BJ (cell line): ENCODE results near the gene CPSF4. TPM values are rescaled to one million over a fixed set of nuclear protein-coding genes. Genes with fewer than 3 reads are reported as not detected.

Experiments used
- CTCF ChIA-PET: fragments of 350-600 bp; formaldehyde crosslinking; extraction: SDS; loops from one replicate; lab custom pipeline; 2021; ENCODE audit warnings: antibody characterized with exemption, inconsistent platforms; lab: Yijun Ruan, JAX
- POLR2A ChIA-PET: fragments of 300-600 bp; sonication (Branson Sonifier 250); formaldehyde crosslinking; extraction: SDS; loops from one replicate; lab custom pipeline; 2021; ENCODE audit warnings: antibody characterized with exemption; lab: Charles Lee
- DNase-seq: peaks from one replicate; pipeline ENCODE4 v3.0.0-alpha.2; 2011; ENCODE audit warnings: low read depth
- H3K27me3 ChIP-seq: 2 replicates; pipeline ENCODE4 v1.6.0; 2011; ENCODE audit warnings: low read length; ENCODE audit not compliant: control insufficient read depth, insufficient read depth
- H3K36me3 ChIP-seq: 2 replicates; pipeline ENCODE4 v1.5.1; 2011; ENCODE audit warnings: low read length; ENCODE audit not compliant: control insufficient read depth, insufficient read depth
- H3K4me3 ChIP-seq: 2 replicates; pipeline ENCODE4 v1.5.1; 2011; ENCODE audit warnings: low read depth, mild to moderate bottlenecking, control low read depth, low read length
- polyA minus RNA-seq: library from RNA; depleted of rRNA, polyadenylated mRNA; stranded (reverse); fragments of >200 nt; gene quantifications from 2 replicates; pipeline ENCODE4 v1.2.3, GENCODE V29; 2011; rRNA and poly(A)+ RNA removed
- polyA plus RNA-seq: library from polyadenylated mRNA; depleted of rRNA; stranded (reverse); fragments of >200 nt; gene quantifications from 2 replicates; pipeline ENCODE4 v1.2.3, GENCODE V29; 2011; rRNA removed
- TF ChIP-seq, protein P1 (sequence below): IDR thresholded peaks from 2 replicates; pipeline ENCODE4 v1.5.1; 2011; ENCODE audit warnings: low read depth, mild to moderate bottlenecking, control low read depth, inconsistent platforms, low read length, moderate library complexity; ENCODE audit not compliant: insufficient read depth

CPSF4 gene
- polyA plus RNA-seq, result 33.6 and 40.1 TPM in 2 replicates
- polyA minus RNA-seq, result 27.6 and 47.2 TPM in 2 replicates

DNA sequence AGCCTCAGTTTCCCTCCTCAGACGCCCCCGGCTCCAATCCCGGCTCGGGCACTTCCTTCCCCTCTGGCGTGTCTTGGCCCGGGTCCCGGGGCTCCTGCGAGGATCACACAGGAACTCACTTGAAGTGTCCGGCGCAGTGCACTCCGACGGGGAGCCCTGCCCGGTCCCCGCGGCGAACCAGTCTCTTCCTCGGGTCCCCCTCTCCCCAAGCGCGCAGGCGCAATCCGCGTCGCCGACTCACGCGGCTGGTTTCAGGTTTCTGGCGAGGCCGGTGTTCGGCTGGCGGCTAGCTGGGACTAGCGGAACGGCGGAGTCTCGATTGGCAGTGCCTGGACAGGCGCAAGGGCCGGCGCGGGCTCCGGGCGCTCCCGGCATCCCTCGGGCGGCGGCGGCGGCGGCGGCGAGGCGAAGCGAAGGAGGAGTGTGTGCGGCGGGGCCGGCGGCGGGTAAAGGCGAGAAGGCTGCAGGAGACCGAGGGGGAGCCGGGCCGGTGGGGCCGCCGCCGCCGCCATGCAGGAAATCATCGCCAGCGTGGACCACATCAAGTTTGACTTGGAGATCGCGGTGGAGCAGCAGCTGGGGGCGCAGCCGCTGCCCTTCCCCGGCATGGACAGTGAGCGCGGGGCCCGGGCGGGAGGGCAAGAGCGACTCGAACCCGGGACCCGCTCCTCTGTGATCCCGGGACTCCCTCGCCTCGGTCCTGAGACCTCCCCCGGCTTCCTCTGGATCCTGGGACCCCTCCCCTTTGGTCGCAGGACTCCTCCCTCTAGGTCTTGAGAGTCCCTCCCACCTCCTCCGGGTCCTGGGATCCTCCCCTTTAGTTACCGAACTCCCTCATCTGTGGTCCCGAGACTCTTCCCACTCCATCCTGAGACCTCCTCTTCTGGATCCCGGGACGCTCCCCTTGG, at the start of gene CPSF4, which contains the start of gene PTCD1:
Gene CPSF4 (plus strand): TSS at position 371 of the 908 bp plus-strand sequence. CDS start 140 bp downstream, at position 511.
Gene PTCD1 (minus strand): TSS at position 226 of the 908 bp plus-strand sequence. CDS start 3,556 bp downstream, outside the sequence.
- ChIA-PET POLR2A (interaction anchor here (0.6 to 1.0 kb wide), 2 partner anchors 30 to 480 kb away, joined by 3 read pairs; partner anchors contain the start of genes BUD31 and PDAP1), CTCF (interaction anchor here (2.2 kb wide), 1 partner anchor 23 kb away, joined by 7 read pairs; no protein-coding TSS in a partner anchor)
- peak; percentile 73 for DNase-seq
- Histone ChIP-seq H3K4me3 (peak within 1 kb of the TSS; percentile 88), H3K27me3 (no peaks in the 10 kb centered on the region), H3K36me3 (peaks cover 6% of the 10 kb centered on the region)
- TF ChIP-seq, protein P1, sequence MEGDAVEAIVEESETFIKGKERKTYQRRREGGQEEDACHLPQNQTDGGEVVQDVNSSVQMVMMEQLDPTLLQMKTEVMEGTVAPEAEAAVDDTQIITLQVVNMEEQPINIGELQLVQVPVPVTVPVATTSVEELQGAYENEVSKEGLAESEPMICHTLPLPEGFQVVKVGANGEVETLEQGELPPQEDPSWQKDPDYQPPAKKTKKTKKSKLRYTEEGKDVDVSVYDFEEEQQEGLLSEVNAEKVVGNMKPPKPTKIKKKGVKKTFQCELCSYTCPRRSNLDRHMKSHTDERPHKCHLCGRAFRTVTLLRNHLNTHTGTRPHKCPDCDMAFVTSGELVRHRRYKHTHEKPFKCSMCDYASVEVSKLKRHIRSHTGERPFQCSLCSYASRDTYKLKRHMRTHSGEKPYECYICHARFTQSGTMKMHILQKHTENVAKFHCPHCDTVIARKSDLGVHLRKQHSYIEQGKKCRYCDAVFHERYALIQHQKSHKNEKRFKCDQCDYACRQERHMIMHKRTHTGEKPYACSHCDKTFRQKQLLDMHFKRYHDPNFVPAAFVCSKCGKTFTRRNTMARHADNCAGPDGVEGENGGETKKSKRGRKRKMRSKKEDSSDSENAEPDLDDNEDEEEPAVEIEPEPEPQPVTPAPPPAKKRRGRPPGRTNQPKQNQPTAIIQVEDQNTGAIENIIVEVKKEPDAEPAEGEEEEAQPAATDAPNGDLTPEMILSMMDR, result no peak

DNA sequence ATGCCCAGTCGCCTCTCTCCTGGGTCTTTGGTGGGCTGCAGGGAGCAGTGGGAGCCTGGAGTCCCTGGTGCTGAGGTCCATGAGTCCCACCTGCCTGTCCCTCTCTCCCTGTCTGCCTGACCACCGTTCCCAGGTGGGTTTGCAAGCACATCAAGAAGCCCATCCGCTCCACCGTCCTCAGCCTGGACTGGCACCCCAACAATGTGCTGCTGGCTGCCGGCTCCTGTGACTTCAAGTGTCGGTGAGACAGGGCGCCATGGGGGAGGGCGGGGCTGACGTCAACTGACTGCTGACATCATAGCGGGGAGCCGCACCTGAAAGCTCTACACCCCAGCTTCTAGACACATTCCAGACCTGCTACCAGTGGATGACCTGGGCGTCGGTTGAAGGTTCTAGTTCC, 49.0 kb upstream of the CPSF4 start:
- H3K27me3 ChIP-seq, result no peaks in the 10 kb centered on the region
- TF ChIP-seq, protein P1, result no peak
- no peak for DNase-seq
- H3K4me3 ChIP-seq, result no peak overlapping the region
- ChIA-PET CTCF (interaction anchor here (0.6 to 0.7 kb wide), 3 partner anchors 10 to 558 kb away, joined by 3 to 4 read pairs (median 3); no protein-coding TSS in a partner anchor), POLR2A (interaction anchor here (0.7 kb wide), 1 partner anchor 49 kb away, joined by 3 read pairs; no protein-coding TSS in a partner anchor)
- peaks cover 41% of the 10 kb centered on the region for H3K36me3 ChIP-seq

DNA sequence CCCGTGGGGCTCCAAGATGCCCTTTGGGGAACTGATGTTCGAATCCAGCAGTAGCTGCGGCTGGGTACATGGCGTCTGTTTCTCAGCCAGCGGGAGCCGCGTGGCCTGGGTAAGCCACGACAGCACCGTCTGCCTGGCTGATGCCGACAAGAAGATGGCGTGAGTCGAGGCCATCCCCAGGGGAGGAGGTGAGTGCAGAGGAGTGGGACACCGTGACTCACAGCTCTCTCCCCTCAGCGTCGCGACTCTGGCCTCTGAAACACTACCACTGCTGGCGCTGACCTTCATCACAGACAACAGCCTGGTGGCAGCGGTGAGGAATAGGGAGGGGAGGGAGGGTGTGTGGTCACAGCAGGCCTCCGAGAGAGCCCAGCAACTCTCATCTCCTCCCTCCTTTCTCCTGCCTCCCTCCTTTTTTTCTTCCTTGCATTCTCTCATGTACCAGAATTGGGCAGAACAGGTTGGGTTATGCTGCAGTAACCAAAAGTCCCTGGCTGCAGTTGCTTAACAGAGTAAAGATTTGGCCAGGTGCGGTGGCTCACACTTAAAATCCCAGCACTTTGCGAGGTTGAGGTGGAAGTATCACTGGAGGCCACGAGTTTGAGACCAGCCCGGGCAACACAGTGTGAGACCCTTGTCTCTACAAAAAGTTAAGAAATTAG, 47.7 kb upstream of the CPSF4 start:
- Histone ChIP-seq H3K27me3 (no peaks in the 10 kb centered on the region), H3K4me3 (no peak overlapping the region), H3K36me3 (peaks cover 44% of the 10 kb centered on the region)
- no peak for DNase-seq
- CTCF ChIA-PET, result interaction anchor here (1.1 kb wide), 1 partner anchor 18 kb away, joined by 6 read pairs; the partner anchor contains the start of genes BUD31 and PDAP1
- TF ChIP-seq, protein P1, result no peak
- POLR2A ChIA-PET, result no interaction called here

DNA sequence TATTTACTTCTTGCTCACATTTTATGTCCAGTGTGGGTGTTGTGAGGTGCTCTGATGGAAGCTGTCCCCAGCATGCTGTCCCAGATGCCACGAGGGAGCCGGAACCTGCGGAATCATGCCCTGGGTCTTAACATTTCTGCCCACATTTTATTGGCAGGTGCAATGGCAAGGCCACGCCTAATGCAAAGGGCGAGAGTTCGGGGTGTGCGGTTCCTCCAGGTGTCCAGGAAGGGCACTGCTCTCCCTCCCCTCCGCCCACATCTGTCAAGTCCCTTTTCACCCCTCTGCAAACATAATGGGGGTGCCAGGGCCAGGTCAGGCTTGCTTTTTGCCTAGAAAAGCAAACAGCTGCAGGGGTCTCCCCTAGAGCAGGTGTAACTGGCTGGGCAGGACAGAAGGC, 46.7 kb upstream of the CPSF4 start:
- H3K27me3 ChIP-seq, result no peaks in the 10 kb centered on the region
- TF ChIP-seq, protein P1, result no peak
- POLR2A ChIA-PET, result no interaction called here
- no peak overlapping the region for H3K4me3 ChIP-seq
- peaks cover 40% of the 10 kb centered on the region for H3K36me3 ChIP-seq
- CTCF ChIA-PET, result interaction anchor here (2.2 kb wide), 1 partner anchor 11 kb away, joined by 7 read pairs; no protein-coding TSS in a partner anchor
- no peak for DNase-seq
